HG02973 (cell line): ENCODE measurements around the gene LSM3.

Experiments used
- ATAC-seq: cut with Tn5 transposase; IDR thresholded peaks from one replicate; pipeline ENCODE4 v1.9.1; 2021; ENCODE audit warnings: moderate library complexity; ENCODE audit not compliant: unreplicated experiment

The LSM3 gene

DNA sequence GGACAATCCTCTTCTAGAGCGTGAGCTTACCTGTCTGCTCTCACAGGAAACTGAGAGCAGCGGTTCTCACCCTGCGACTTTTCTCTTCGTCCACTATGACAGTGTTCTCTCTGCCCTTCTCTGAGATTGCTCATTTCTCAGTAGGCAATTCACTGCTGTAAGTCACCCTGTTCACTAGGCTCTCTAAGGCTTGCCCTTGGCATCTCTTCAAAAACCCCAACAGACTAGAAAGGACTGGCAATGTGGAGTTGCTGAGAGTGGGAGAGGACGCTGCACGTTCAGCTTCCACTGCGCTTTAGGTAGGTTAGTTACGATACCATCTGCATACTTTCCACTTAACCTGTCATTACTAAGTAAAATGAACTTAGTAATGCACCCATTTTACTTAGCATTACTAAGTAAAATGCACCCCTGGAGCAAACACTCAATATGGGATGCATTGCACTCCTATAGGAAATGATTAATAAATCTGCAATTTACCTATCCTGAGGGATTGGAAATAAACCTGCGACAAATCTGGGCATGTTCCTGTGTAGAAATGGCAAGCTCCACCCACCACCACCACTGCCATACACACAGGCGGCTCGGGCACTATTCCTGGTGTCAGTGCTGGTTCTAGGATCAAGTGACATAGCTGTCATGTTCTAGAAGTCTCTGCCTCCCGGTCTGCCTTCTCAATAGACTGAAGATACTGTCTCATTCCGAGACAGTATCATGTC is 21.6 kb upstream of the LSM3 start:
- ATAC-seq = no peak

- no peak for ATAC-seq
These were observed 20.7 kb upstream of the LSM3 start for GRCh38 chr3:14157951-14158350.

- ATAC-seq = no peak
These were observed 20.2 kb upstream of the LSM3 start for GRCh38 chr3:14158370-14158769.

DNA sequence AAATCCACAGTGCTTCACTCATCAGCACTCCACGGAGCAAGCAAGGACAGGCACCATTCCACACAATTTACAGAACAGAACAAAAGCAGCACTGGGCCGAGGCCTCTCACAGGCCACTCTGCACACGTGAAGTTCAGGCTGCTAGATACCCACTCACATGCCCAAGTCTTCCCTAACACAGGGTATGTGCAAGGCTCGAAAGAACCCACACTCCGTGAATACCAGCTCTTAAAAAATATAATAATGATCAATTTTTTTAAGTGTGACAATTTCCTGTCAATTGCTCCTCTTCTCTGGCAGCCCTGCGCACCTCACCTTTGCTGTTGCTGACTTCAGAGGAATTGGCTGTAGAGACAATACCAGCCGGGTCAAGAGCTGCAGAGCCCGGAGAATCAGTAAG is 19.2 kb upstream of the LSM3 start:
- ATAC-seq = no peak

DNA sequence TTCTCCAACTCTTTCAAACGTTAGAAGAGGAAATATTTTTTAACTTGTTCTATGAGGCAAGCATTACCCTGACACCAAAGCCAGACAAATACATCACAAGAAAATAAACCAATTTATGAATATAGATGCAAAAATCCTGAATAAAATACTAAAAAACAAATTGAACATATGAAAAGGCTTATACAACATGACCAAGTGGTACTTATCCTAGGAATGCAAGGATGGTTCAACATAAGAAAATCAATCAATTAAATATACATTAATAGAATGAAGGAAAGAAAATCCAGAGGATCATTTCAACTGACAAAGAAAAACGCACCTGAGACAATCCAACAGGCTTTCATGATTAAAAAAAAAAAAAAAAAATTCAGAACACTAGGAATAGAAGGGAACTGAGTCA is 17.3 kb upstream of the LSM3 start:
- ATAC-seq = no peak

- no peak for ATAC-seq
These were observed 16.4 kb upstream of the LSM3 start for GRCh38 chr3:14162178-14162577.

GRCh38 chr3:14166877-14167603 is 11.6 kb upstream of the LSM3 start:
- ATAC-seq = no peak

- ATAC-seq = no peak
These were observed 9.2 kb upstream of the LSM3 start for GRCh38 chr3:14169435-14169834.

DNA sequence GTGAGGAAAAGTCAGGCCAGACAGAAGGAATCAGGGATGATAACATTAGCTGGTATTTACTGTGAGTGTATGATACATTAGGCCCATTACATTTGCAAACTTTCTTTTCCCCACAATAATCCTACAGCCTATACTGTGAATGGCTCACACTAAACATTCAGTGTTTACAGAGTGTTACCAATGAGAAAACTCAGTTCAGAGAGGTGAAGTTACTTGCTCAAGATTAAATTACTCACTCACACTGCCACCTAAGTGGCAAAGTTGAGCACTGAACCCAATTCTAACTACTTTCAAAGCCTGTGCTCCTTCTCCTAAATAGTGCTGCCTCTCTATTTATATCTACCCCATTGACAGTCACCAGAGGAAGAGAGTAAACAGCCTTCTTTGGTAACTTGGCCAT is 8.7 kb upstream of the LSM3 start:
- no peak for ATAC-seq

GRCh38 chr3:14170531-14171159 is 8.0 kb upstream of the LSM3 start:
- no peak for ATAC-seq

GRCh38 chr3:14172496-14172895 is 6.1 kb upstream of the LSM3 start:
- no peak for ATAC-seq

- ATAC-seq = no peak
These were observed 4.1 kb upstream of the LSM3 start for GRCh38 chr3:14174483-14174882.

- no peak for ATAC-seq
These were observed 3.1 kb upstream of the LSM3 start for GRCh38 chr3:14175383-14176037.

DNA sequence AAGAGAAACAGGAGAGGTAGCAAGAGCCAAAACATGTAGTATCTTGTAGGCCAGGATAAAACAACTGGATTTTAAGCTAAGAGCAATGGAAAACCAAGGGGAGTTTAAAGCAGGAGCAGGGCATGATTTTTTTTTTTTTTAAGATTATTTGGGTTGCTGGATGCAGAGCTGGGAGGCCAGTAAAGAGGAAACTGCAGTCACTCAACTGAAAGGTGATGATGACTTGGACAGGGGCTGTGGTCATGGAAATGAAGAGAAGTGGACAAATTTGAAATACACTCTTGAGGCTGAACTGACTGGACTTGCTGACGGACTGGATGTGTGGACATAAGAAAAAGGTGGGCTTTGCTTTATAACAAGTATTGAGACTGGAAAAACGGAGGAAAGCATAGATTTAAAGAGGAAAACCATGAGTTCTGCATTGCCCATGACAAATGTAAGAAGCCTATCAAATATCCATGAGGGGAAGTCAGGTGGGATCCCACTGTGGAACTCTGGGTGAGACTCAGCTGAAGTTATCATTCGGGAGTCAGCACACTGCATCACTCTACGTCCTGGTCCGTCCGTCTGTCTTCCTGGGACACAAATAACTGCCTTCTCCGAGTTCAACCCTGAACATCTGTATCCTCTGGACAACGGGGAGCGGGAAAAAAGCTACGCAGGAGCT is 904 bp upstream of the LSM3 start:
- ATAC-seq = peak; percentile 5

DNA sequence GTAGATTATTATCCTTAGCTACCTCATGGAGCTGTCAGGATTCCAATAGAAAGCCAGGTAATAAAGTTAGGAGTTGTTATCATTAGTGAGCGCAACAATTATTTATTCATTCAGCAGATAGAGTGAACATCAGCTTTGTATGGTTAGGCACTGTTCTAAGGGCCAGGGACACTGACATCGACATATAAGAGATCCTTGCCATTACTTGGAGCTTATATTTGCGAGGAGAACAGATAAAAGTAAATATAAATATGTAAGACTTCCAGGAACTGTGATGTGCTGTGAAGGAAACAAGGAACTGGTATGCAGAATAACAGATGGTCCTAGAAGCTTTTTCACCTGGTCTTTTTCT is 473 bp downstream of the LSM3 start:
- no peak for ATAC-seq

DNA sequence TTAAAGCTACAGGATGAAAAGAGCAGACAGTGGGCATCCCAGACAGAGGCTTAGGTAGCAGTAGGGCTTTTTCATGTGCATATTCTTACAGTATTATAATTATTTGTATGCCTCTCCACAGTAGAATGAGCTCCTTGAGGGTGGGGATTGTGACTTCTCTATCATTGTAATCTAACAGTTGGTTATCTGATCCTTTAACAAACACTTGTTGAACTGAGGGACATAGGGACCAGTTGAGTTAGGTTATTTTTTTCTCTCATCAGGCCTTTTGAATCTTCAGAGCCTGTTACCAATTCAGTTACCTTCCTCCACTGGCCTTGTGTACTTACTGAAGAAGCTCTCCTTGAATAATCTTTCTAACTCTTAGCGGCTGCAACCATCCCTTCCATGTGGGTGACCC is 1.2 kb downstream of the LSM3 start:
- no peak for ATAC-seq

DNA sequence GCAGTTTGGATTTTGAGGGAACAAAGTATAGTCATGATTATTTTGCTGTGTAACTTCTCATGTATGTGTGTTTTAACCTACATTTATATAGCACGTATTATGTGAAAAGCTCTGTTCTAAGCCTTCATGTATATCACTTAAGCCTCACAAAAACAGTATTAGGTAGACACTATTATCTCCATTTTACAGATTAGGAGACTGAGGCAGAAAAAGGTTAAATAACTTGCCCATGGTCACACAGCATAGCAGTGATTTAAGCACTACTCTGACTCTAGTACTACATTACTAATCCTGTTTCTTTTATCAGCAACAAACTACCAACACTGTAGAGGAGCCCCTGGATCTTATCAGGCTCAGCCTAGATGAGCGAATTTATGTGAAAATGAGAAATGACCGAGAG is 2.6 kb downstream of the LSM3 start:
- ATAC-seq = no peak

DNA sequence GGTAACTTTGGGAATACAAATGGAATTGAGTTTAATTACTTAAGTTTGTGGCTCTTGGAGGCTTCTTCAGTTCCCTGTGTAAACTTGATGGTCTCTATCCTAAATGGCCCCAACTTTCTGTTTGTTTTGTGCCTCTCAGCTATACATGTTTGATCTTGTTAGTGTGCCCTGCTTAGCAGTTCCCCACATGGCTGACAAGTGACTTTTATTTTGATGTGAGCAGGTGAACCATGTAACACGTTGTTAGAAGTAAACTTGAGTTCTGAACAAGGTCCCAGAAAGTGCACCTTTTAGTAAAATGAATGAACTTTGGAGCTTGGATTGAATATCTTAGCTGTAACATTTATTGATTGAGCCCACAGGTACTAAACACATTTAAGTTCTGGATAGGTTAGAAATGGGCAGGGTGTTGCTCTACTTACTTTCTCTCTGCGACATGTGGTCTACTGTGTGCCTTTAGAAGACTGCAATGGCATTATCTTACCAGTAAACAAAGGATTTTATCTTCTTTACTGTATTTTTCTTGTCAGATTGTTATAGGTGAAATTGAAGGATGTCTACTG is 4.5 kb downstream of the LSM3 start:
- ATAC-seq = no peak

GRCh38 chr3:14186854-14187458 is 8.3 kb downstream of the LSM3 start:
- ATAC-seq = no peak

DNA sequence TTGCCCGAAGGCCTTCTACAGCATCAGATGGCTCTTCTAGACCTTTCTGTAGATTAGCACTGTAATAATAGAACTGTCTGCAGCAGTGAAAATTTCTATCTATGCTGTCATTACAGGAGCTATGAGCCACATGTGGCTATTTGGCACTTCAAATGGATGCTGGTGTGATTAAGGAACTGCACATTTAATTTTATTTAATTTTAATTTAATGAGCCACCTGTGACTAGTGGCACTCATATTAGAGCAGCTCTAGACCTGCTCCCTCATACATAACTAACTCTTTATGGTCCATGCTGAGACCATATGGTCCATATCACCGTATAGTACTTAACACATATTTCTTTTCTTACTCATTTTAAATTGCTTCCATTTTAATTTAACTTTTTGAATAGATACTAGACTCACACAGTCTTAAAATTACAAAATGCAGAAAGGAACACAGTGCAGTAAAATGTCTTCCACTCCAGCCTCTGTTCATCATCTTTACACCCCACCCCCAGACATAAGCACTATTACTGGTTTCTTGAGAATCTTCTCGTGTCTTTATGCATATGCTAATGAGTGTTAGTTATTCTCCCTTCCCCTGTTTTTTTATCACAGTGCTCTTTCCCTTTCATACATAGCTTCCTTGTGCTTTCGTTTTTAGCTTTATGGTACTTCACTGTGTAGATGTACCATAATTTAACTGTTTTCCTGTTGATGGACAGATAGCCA is 9.6 kb downstream of the LSM3 start:
- no peak for ATAC-seq
